HepG2 (cell line): ENCODE results near the gene EPG5. TPM values are rescaled to one million over a fixed set of nuclear protein-coding genes. Genes with fewer than 3 reads are reported as not detected.
A peak's percentile ranks its signal among the peaks of the same experiment; 100 is the strongest.

Experiments used
- ARID5B ChIP-seq: IDR thresholded peaks from 2 replicates; pipeline ENCODE4 v1.4.0; 2020; ENCODE audit warnings: mild to moderate bottlenecking, missing genetic modification reagents
- DZIP1 ChIP-seq: sonication (generic); formaldehyde crosslinking; IDR thresholded peaks from 2 replicates; pipeline ENCODE4 v1.5.0; 2020; ENCODE audit warnings: mild to moderate bottlenecking, missing genetic modification reagents
- FOXK2 ChIP-seq: fragments of 450-650 bp; IDR thresholded peaks from 2 replicates; pipeline ENCODE4 v1.6.1; 2016
- KDM2A ChIP-seq: sonication (generic); formaldehyde crosslinking; IDR thresholded peaks from 2 replicates; pipeline ENCODE4 v1.4.0; 2020; ENCODE audit warnings: low read depth, missing genetic modification reagents, borderline replicate concordance
- KMT2A ChIP-seq: sonication (generic); formaldehyde crosslinking; IDR thresholded peaks from 2 replicates; pipeline ENCODE4 v1.4.0; 2020; ENCODE audit warnings: missing genetic modification reagents
- POLR2AphosphoS5 ChIP-seq: IDR thresholded peaks from 2 replicates; pipeline ENCODE4 v1.6.1; 2012; ENCODE audit warnings: low read depth, low read length
- THAP7 ChIP-seq: sonication (generic); formaldehyde crosslinking; IDR thresholded peaks from 2 replicates; pipeline ENCODE4 v1.8.1; 2023; ENCODE audit warnings: mild to moderate bottlenecking, missing genetic modification reagents
- ZNF337 ChIP-seq: sonication (generic); formaldehyde crosslinking; IDR thresholded peaks from 2 replicates; pipeline ENCODE4 v1.5.1; 2020; ENCODE audit warnings: missing genetic modification reagents, low read depth, mild to moderate bottlenecking, borderline replicate concordance
- ZNF552 ChIP-seq: sonication (generic); formaldehyde crosslinking; IDR thresholded peaks from 2 replicates; pipeline ENCODE4 v1.9.0; 2022; ENCODE audit warnings: missing genetic modification reagents, mild to moderate bottlenecking, borderline replicate concordance
- ZNF713 ChIP-seq: sonication (generic); formaldehyde crosslinking; IDR thresholded peaks from 2 replicates; pipeline ENCODE4 v1.4.0; 2020; ENCODE audit warnings: mild to moderate bottlenecking, missing genetic modification reagents
- polyA plus RNA-seq, 8 experiments: library from polyadenylated mRNA; depleted of rRNA in 3 of 8; stranded (reverse) in 7 of 8; unstranded in 1 of 8; fragments of >200 nt; fragmentation: Illumina TruSeq in 4 of 8; extraction: Trizol in 4 of 8; gene quantifications; 2 replicates each; pipeline versions ENCODE4 v1.2.1 to v1.2.3, GENCODE V29; 2011 to 2016; ENCODE audit warnings: low read depth in 4 of 8, missing spikeins in 1 of 8, mixed read lengths in 1 of 8; ENCODE audit not compliant: insufficient read depth in 1 of 8
- total RNA-seq, 5 experiments: library from RNA; depleted of rRNA; stranded (reverse); fragments of >200 nt; fragmentation: Illumina TruSeq; extraction: Trizol; gene quantifications; 2 replicates each; pipeline ENCODE4 v1.2.3, GENCODE V29; 2016; ENCODE audit warnings: low read depth in 1 of 5
- TF ChIP-seq, protein P1 (sequence below): sonication (generic); formaldehyde crosslinking; IDR thresholded peaks from 2 replicates; pipeline ENCODE4 v1.4.0; 2020; ENCODE audit warnings: missing genetic modification reagents
- TF ChIP-seq, protein P2 (sequence below): sonication (generic); formaldehyde crosslinking; IDR thresholded peaks from 2 replicates; pipeline ENCODE4 v1.8.1; 2022; ENCODE audit warnings: low read depth, mild to moderate bottlenecking, missing genetic modification reagents

The EPG5 gene
- total and polyA plus RNA-seq, 2 of the 13 experiments (the other 11 are each of a cell fraction or from before 2014, with no cell fraction given) = 6.7 to 9.3 TPM

- TF ChIP-seq, protein P1, sequence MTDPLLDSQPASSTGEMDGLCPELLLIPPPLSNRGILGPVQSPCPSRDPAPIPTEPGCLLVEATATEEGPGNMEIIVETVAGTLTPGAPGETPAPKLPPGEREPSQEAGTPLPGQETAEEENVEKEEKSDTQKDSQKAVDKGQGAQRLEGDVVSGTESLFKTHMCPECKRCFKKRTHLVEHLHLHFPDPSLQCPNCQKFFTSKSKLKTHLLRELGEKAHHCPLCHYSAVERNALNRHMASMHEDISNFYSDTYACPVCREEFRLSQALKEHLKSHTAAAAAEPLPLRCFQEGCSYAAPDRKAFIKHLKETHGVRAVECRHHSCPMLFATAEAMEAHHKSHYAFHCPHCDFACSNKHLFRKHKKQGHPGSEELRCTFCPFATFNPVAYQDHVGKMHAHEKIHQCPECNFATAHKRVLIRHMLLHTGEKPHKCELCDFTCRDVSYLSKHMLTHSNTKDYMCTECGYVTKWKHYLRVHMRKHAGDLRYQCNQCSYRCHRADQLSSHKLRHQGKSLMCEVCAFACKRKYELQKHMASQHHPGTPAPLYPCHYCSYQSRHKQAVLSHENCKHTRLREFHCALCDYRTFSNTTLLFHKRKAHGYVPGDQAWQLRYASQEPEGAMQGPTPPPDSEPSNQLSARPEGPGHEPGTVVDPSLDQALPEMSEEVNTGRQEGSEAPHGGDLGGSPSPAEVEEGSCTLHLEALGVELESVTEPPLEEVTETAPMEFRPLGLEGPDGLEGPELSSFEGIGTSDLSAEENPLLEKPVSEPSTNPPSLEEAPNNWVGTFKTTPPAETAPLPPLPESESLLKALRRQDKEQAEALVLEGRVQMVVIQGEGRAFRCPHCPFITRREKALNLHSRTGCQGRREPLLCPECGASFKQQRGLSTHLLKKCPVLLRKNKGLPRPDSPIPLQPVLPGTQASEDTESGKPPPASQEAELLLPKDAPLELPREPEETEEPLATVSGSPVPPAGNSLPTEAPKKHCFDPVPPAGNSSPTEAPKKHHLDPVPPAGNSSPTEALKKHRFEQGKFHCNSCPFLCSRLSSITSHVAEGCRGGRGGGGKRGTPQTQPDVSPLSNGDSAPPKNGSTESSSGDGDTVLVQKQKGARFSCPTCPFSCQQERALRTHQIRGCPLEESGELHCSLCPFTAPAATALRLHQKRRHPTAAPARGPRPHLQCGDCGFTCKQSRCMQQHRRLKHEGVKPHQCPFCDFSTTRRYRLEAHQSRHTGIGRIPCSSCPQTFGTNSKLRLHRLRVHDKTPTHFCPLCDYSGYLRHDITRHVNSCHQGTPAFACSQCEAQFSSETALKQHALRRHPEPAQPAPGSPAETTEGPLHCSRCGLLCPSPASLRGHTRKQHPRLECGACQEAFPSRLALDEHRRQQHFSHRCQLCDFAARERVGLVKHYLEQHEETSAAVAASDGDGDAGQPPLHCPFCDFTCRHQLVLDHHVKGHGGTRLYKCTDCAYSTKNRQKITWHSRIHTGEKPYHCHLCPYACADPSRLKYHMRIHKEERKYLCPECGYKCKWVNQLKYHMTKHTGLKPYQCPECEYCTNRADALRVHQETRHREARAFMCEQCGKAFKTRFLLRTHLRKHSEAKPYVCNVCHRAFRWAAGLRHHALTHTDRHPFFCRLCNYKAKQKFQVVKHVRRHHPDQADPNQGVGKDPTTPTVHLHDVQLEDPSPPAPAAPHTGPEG (CRISPR knock-in tag) = no peak
- TF ChIP-seq POLR2AphosphoS5 (peak; percentile 69; the same call in 1 of the 2 replicates), ZNF337 (CRISPR knock-in tag) (no peak), ZNF713 (CRISPR knock-in tag) (no peak), ARID5B (peak; percentile 56), ZNF552 (CRISPR knock-in tag) (0 out of 2 replicates have a peak, but pooled peaks have one; percentile 40), FOXK2 (no peak), DZIP1 (CRISPR knock-in tag) (no peak), THAP7 (CRISPR knock-in tag) (no peak), KDM2A (peak; percentile 80; the same call in 1 of the 2 replicates), KMT2A (peak; percentile 95)
- TF ChIP-seq, protein P2, sequence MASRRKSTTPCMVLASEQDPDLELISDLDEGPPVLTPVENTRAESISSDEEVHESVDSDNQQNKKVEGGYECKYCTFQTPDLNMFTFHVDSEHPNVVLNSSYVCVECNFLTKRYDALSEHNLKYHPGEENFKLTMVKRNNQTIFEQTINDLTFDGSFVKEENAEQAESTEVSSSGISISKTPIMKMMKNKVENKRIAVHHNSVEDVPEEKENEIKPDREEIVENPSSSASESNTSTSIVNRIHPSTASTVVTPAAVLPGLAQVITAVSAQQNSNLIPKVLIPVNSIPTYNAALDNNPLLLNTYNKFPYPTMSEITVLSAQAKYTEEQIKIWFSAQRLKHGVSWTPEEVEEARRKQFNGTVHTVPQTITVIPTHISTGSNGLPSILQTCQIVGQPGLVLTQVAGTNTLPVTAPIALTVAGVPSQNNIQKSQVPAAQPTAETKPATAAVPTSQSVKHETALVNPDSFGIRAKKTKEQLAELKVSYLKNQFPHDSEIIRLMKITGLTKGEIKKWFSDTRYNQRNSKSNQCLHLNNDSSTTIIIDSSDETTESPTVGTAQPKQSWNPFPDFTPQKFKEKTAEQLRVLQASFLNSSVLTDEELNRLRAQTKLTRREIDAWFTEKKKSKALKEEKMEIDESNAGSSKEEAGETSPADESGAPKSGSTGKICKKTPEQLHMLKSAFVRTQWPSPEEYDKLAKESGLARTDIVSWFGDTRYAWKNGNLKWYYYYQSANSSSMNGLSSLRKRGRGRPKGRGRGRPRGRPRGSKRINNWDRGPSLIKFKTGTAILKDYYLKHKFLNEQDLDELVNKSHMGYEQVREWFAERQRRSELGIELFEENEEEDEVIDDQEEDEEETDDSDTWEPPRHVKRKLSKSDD (CRISPR knock-in tag) = no peak
Measured at GRCh38 chr18:45967007-45967706, at the start of gene EPG5 (continued).
